Endothelial cell of umbilical vein (primary cell): ENCODE measurements around the gene CAPN15. TPM values are rescaled to one million over a fixed set of nuclear protein-coding genes. Genes with fewer than 3 reads are reported as not detected.

Experiments
- BruUV-seq: library from RNA; stranded (reverse); fragments of 400-500 nt; replicated peaks from 2 replicates; lab custom pipeline; 2021; lab: Mats Ljungman, UMichigan
- CTCF ChIA-PET: fragments of 300-600, 350-600 bp; sonication (Branson Sonifier 250); formaldehyde crosslinking; loops from one replicate; lab custom pipeline; 2021; ENCODE audit warnings: antibody characterized with exemption, inconsistent platforms; lab: Charles Lee
- POLR2A ChIA-PET: fragments of 300-600, 350-600 bp; sonication (Branson Sonifier 250); formaldehyde crosslinking; loops from one replicate; lab custom pipeline; 2021; ENCODE audit warnings: antibody characterized with exemption, inconsistent platforms; lab: Charles Lee
- DNase-seq: peaks from one replicate; pipeline ENCODE4 v3.0.0-alpha.2; 2011; ENCODE audit warnings: low read depth, low spot score
- FAIRE-seq: peaks from 2 replicates; lab custom pipeline; 2011; peaks lifted over from hg19 to GRCh38; lab: Jason Lieb, UNC
- H2AFZ ChIP-seq: 2 replicates; pipeline ENCODE4 v1.6.0; 2012; ENCODE audit warnings: low read depth, low read length, control low read depth, inconsistent platforms
- H3K27ac ChIP-seq: 2 replicates; pipeline ENCODE4 v1.5.1; 2011; ENCODE audit warnings: low read depth, mild to moderate bottlenecking, control low read depth, low read length, moderate library complexity; ENCODE audit not compliant: insufficient read depth
- H3K27me3 ChIP-seq, 2 experiments: 2 replicates each; pipeline versions ENCODE4 v1.6.0 to v1.6.1; 2011; ENCODE audit warnings: low read length in 2 of 2, mixed read lengths in 1 of 2; ENCODE audit not compliant: control insufficient read depth in 2 of 2, insufficient read depth in 2 of 2
- H3K36me3 ChIP-seq, 2 experiments: 2 replicates in 1 of 2; 3 replicates in 1 of 2; pipeline ENCODE4 v1.5.1; 2011; ENCODE audit warnings: low read length in 2 of 2, mild to moderate bottlenecking in 1 of 2, moderate library complexity in 1 of 2; ENCODE audit not compliant: control insufficient read depth in 2 of 2, insufficient read depth in 2 of 2; ENCODE audit errors: extremely low read depth in 1 of 2
- H3K4me1 ChIP-seq: 3 replicates; pipeline ENCODE4 v1.5.1; 2011; ENCODE audit warnings: mild to moderate bottlenecking, low read length; ENCODE audit not compliant: control insufficient read depth, insufficient read depth; ENCODE audit errors: extremely low read depth
- H3K4me2 ChIP-seq: 2 replicates; pipeline ENCODE4 v1.6.1; 2011; ENCODE audit warnings: low read length, control low read depth, mixed read lengths; ENCODE audit not compliant: insufficient read depth
- H3K4me3 ChIP-seq, 3 experiments: fragments of 200-600 bp in 1 of 3; sonication (generic), shearing (Covaris generic) in 1 of 3; replicated peaks in 1 of 3; 2 replicates each; pipeline ENCODE4 v1.5.1; 2011 to 2016; ENCODE audit warnings: control low read depth in 3 of 3, low read length in 3 of 3, mild to moderate bottlenecking in 2 of 3, inconsistent platforms in 1 of 3, low read depth in 1 of 3, moderate library complexity in 1 of 3; ENCODE audit not compliant: insufficient read depth in 1 of 3
- H3K79me2 ChIP-seq: 2 replicates; pipeline ENCODE4 v1.6.0; 2012; ENCODE audit warnings: low read length, inconsistent platforms; ENCODE audit not compliant: control insufficient read depth, insufficient read depth
- H3K9ac ChIP-seq: replicated peaks from 2 replicates; pipeline ENCODE3; 2011; ENCODE audit warnings: low read length, control low read depth; ENCODE audit not compliant: insufficient read depth; ENCODE audit errors: extremely low read depth
- H3K9me1 ChIP-seq: replicated peaks from 3 replicates; pipeline ENCODE4 v1.6.0; 2011; ENCODE audit warnings: mild to moderate bottlenecking, low read length; ENCODE audit not compliant: control insufficient read depth, insufficient read depth; ENCODE audit errors: extremely low read depth
- H3K9me3 ChIP-seq: replicated peaks from 2 replicates; pipeline ENCODE4 v1.5.1; 2012; ENCODE audit warnings: low read length, inconsistent platforms; ENCODE audit not compliant: control insufficient read depth, insufficient read depth
- H4K20me1 ChIP-seq: replicated peaks from 2 replicates; pipeline ENCODE3; 2011; ENCODE audit warnings: mild to moderate bottlenecking, low read length; ENCODE audit not compliant: control insufficient read depth, insufficient read depth; ENCODE audit errors: extremely low read depth
- CTCF ChIP-seq, 2 donors: IDR thresholded peaks; 1 replicate in 1 of 2; 2 replicates in 1 of 2; pipeline ENCODE4 v1.5.1; 2011; ENCODE audit warnings: low read length in 2 of 2, mild to moderate bottlenecking in 2 of 2, moderate library complexity in 2 of 2, control low read depth in 1 of 2, inconsistent platforms in 1 of 2, low read depth in 1 of 2; ENCODE audit not compliant: insufficient read depth in 1 of 2; ENCODE audit errors: extremely low read depth in 1 of 2
- EZH2 ChIP-seq: IDR thresholded peaks from 2 replicates; pipeline ENCODE4 v1.6.1; 2012; ENCODE audit warnings: borderline replicate concordance, low read depth, mild to moderate bottlenecking, moderate library complexity, low read length, inconsistent platforms; ENCODE audit not compliant: severe bottlenecking
- FOS ChIP-seq: IDR thresholded peaks from 2 replicates; pipeline ENCODE4 v1.6.1; 2011; ENCODE audit warnings: mild to moderate bottlenecking, low read length, moderate library complexity, borderline replicate concordance; ENCODE audit not compliant: insufficient read depth
- GATA2 ChIP-seq: IDR thresholded peaks from 2 replicates; pipeline ENCODE4 v1.7.0; 2011; ENCODE audit warnings: low read depth, mild to moderate bottlenecking, moderate library complexity, mixed read lengths, low read length; ENCODE audit not compliant: insufficient read length, insufficient read depth
- JUN ChIP-seq: IDR thresholded peaks from 2 replicates; pipeline ENCODE4 v1.6.1; 2011; ENCODE audit warnings: borderline replicate concordance, low read depth; ENCODE audit not compliant: insufficient read length, insufficient read depth
- MAX ChIP-seq: IDR thresholded peaks from 2 replicates; pipeline ENCODE4 v1.6.1; 2011; ENCODE audit not compliant: insufficient read depth, insufficient read length
- MYC ChIP-seq: IDR thresholded peaks from one replicate; pipeline ENCODE4 v1.6.1; 2011; ENCODE audit warnings: mild to moderate bottlenecking, low read depth, low read length
- POLR2A ChIP-seq: IDR thresholded peaks from 2 replicates; pipeline ENCODE4 v1.6.1; 2012; ENCODE audit warnings: low read depth, mild to moderate bottlenecking, control low read depth, low read length
- POLR2AphosphoS5 ChIP-seq: IDR thresholded peaks from 2 replicates; pipeline ENCODE4 v1.6.1; 2012; ENCODE audit warnings: low read depth, mild to moderate bottlenecking, control low read depth, low read length, moderate library complexity; ENCODE audit not compliant: insufficient read depth
- dilution Hi-C: fragments of 300-500 bp; cut with MboI; formaldehyde crosslinking; loops from one replicate; pipeline ENCODE4 v1.15.0; 2019; ENCODE audit warnings: low sequenced_read_pairs; ENCODE audit not compliant: extremely low pct_ligation_motif_present
- intact Hi-C: fragments of 100-400 bp; cut with micrococcal nuclease; formaldehyde crosslinking; loops from one replicate; pipeline ENCODE4 v1.10.0; 2022
- polyA plus RNA-seq, 4 experiments: library from polyadenylated mRNA; depleted of rRNA in 3 of 4; stranded (reverse) in 3 of 4; unstranded in 1 of 4; fragments of >200 nt; gene quantifications; 2 replicates each; pipeline versions ENCODE4 v1.2.1 to v1.2.3, GENCODE V29; 2011 to 2012; ENCODE audit warnings: missing spikeins in 1 of 4
- total RNA-seq: library from RNA; stranded (reverse); gene quantifications from 2 replicates; pipeline ENCODE4 v1.2.3, GENCODE V29; 2021

CAPN15 gene
- total and polyA plus RNA-seq, 2 donors (not counting 3 experiments of a cell fraction or from before 2014, with no cell fraction given), result 33.9 to 65.0 TPM

- ChIA-PET POLR2A (no interaction called here), CTCF (no interaction called here)
- Histone ChIP-seq H3K4me2 (no peak overlapping the region), H3K27ac (no peak overlapping the region), H3K4me3 (no peak overlapping the region), H3K9me1 (no peaks in the 10 kb centered on the region), H3K36me3 (peaks cover 0 to 14% of the 10 kb centered on the region in 2 experiments), H3K79me2 (peaks cover 5% of the 10 kb centered on the region), H3K9me3 (no peaks in the 10 kb centered on the region), H3K27me3 (no peaks in the 10 kb centered on the region), H4K20me1 (no peaks in the 10 kb centered on the region), H3K4me1 (peaks cover 6% of the 10 kb centered on the region), H2AFZ (no peak overlapping the region), H3K9ac (no peak overlapping the region)
- dilution Hi-C loops (no loop called here), intact Hi-C loops (no loop called here)
- no peak for TF ChIP-seq CTCF (IDR thresholded peaks at IDR 0.05; ENCODE audit: extremely low read depth in 1 of 2, insufficient read depth in 1 of 2, low read depth in 1 of 2, low read length in 2 of 2)
- TF ChIP-seq GATA2, result no peak
- TF ChIP-seq FOS, result no peak
- no peak for TF ChIP-seq MYC
- TF ChIP-seq JUN, result no peak
- no peak for TF ChIP-seq POLR2AphosphoS5
- no peak for TF ChIP-seq MAX
- no peak for TF ChIP-seq POLR2A
- TF ChIP-seq EZH2, result no peak
- BruUV-seq, result no TSS peak
- DNase-seq, result no peak
- no peak for FAIRE-seq
These were observed 24.7 kb downstream of the CAPN15 start for GRCh38 chr16:552171-552570.
